NB4 (cell line): Measurements from ENCODE around the gene GAD1.

ENCODE experiments used
- MYC ChIP-seq: IDR thresholded peaks from 2 replicates; pipeline ENCODE4 v1.6.1; 2011; ENCODE audit warnings: low read depth, low read length
- POLR2A ChIP-seq: IDR thresholded peaks from 2 replicates; pipeline ENCODE4 v1.6.1; 2011; ENCODE audit warnings: mild to moderate bottlenecking; ENCODE audit not compliant: insufficient read length; ENCODE audit errors: extremely low read depth
- TF ChIP-seq, protein P1 (sequence below): IDR thresholded peaks from one replicate; pipeline ENCODE4 v1.5.1; 2012; ENCODE audit warnings: low read depth, low read length
- TF ChIP-seq, protein P2 (sequence below): IDR thresholded peaks from 2 replicates; pipeline ENCODE4 v1.6.1; 2011; ENCODE audit warnings: low read depth, low read length

DNA sequence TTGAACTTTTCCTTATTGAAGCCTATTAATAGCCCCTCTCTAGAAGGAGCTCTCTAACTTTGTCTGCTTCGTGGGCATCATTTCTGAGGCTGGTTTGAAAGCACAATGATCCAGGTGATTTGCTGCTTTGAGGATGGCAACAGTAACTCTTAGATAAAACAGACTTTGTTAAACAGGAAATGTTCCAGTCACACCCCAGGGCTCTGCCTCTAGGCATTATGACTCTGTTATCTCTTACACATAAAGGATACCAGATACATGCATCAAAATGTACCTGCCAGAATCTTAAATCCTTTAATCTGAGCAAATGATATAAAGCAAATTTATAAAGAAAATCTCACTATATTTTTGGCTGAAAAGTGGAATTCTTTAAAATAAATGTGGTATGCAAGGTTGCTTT lies 52.3 kb downstream of the GAD1 start:
- TF ChIP-seq, protein P1, sequence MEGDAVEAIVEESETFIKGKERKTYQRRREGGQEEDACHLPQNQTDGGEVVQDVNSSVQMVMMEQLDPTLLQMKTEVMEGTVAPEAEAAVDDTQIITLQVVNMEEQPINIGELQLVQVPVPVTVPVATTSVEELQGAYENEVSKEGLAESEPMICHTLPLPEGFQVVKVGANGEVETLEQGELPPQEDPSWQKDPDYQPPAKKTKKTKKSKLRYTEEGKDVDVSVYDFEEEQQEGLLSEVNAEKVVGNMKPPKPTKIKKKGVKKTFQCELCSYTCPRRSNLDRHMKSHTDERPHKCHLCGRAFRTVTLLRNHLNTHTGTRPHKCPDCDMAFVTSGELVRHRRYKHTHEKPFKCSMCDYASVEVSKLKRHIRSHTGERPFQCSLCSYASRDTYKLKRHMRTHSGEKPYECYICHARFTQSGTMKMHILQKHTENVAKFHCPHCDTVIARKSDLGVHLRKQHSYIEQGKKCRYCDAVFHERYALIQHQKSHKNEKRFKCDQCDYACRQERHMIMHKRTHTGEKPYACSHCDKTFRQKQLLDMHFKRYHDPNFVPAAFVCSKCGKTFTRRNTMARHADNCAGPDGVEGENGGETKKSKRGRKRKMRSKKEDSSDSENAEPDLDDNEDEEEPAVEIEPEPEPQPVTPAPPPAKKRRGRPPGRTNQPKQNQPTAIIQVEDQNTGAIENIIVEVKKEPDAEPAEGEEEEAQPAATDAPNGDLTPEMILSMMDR: no peak
- no peak for TF ChIP-seq POLR2A
- TF ChIP-seq, protein P2, sequence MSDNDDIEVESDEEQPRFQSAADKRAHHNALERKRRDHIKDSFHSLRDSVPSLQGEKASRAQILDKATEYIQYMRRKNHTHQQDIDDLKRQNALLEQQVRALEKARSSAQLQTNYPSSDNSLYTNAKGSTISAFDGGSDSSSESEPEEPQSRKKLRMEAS: no peak
- TF ChIP-seq MYC: no peak
